ENCODE data around the gene KRTAP23-1. TPM values are rescaled to one million over a fixed set of nuclear protein-coding genes. Genes with fewer than 3 reads are reported as not detected.

Gene KRTAP23-1
- total and polyA plus RNA-seq, 2 donors (not counting 3 experiments of a cell fraction or from before 2014, with no cell fraction given) = not detected

GRCh38 chr21:30315701-30316100 is 32.7 kb downstream of the KRTAP23-1 start:
- intact Hi-C loops (cut with micrococcal nuclease) (no loop called here), dilution Hi-C loops (cut with MboI; ENCODE audit: extremely low pct_ligation_motif_present, low sequenced_read_pairs) (no loop called here)
- no peak overlapping the region for H3K9ac ChIP-seq (replicated peaks; ENCODE audit: extremely low read depth, insufficient read depth, low read length)
- no peaks in the 10 kb centered on the region for H3K79me2 ChIP-seq (ENCODE audit: control insufficient read depth, insufficient read depth, low read length)
- POLR2A ChIA-PET = no interaction called here
- FAIRE-seq (no peak), DNase-seq (ENCODE audit: low read depth, low spot score) (no peak)
- peaks cover 3% of the 10 kb centered on the region for H3K9me3 ChIP-seq (replicated peaks; ENCODE audit: control insufficient read depth, insufficient read depth, low read length)
- CTCF ChIA-PET = no interaction called here
- TF ChIP-seq GATA2 (IDR thresholded peaks at IDR 0.05; ENCODE audit: insufficient read depth, insufficient read length, low read depth, low read length) (no peak), POLR2A (IDR thresholded peaks at IDR 0.05; ENCODE audit: low read depth, low read length) (no peak), POLR2AphosphoS5 (IDR thresholded peaks at IDR 0.05; ENCODE audit: insufficient read depth, low read depth, low read length) (no peak), EZH2 (IDR thresholded peaks at IDR 0.05; ENCODE audit: borderline replicate concordance, low read depth, low read length, severe bottlenecking) (no peak), CTCF (IDR thresholded peaks at IDR 0.05; ENCODE audit: extremely low read depth in 1 of 2, insufficient read depth in 1 of 2, low read depth in 1 of 2, low read length in 2 of 2) (no peak), FOS (IDR thresholded peaks at IDR 0.05; ENCODE audit: borderline replicate concordance, insufficient read depth, low read length) (no peak), JUN (IDR thresholded peaks at IDR 0.05; ENCODE audit: borderline replicate concordance, insufficient read depth, insufficient read length, low read depth) (no peak), MYC (IDR thresholded peaks at IDR 0.05; ENCODE audit: low read depth, low read length) (no peak), MAX (IDR thresholded peaks at IDR 0.05; ENCODE audit: insufficient read depth, insufficient read length) (no peak)
- BruUV-seq (replicated peaks) = no TSS peak
- H3K36me3 ChIP-seq (ENCODE audit: control insufficient read depth in 2 of 2, extremely low read depth in 1 of 2, insufficient read depth in 2 of 2, low read length in 2 of 2) = no peaks in the 10 kb centered on the region
- no peaks in the 10 kb centered on the region for H3K4me1 ChIP-seq (ENCODE audit: control insufficient read depth, extremely low read depth, insufficient read depth, low read length)
- H3K4me3 ChIP-seq (replicated peaks in 1 of 3; ENCODE audit: insufficient read depth in 1 of 3, low read depth in 1 of 3, low read length in 3 of 3) = no peak overlapping the region
- H3K27me3 ChIP-seq (ENCODE audit: control insufficient read depth in 2 of 2, insufficient read depth in 2 of 2, low read length in 2 of 2) = no peaks in the 10 kb centered on the region
- no peaks in the 10 kb centered on the region for H3K9me1 ChIP-seq (replicated peaks; ENCODE audit: control insufficient read depth, extremely low read depth, insufficient read depth, low read length)
- no peak overlapping the region for H3K27ac ChIP-seq (ENCODE audit: insufficient read depth, low read depth, low read length)
- no peak overlapping the region for H3K4me2 ChIP-seq (ENCODE audit: insufficient read depth, low read length)
- H4K20me1 ChIP-seq (replicated peaks; ENCODE audit: control insufficient read depth, extremely low read depth, insufficient read depth, low read length) = no peaks in the 10 kb centered on the region
- no peak overlapping the region for H2AFZ ChIP-seq (ENCODE audit: low read depth, low read length)
